Activated CD8-positive, alpha-beta T cell treated with anti-CD3 and anti-CD28 coated beads for 36 hours (primary cell): ENCODE data around the gene HPDL. TPM values are rescaled to one million over a fixed set of nuclear protein-coding genes. Genes with fewer than 3 reads are reported as not detected.

Experiments used
- ATAC-seq: fragments of 200-7000 bp; cut with Tn5 transposase; one replicate; pipeline ENCODE4 v1.10.0; 2021; ENCODE audit warnings: mild to moderate bottlenecking, moderate library complexity
- CTCF ChIA-PET: fragments of 350-600 bp; sonication (Branson Sonifier 250); formaldehyde crosslinking; loops from one replicate; lab custom pipeline; 2021; ENCODE audit warnings: antibody characterized with exemption; lab: Charles Lee
- POLR2A ChIA-PET: fragments of 350-600 bp; sonication (Branson Sonifier 250); formaldehyde crosslinking; loops from one replicate; lab custom pipeline; 2021; ENCODE audit warnings: antibody characterized with exemption; lab: Charles Lee
- DNase-seq: peaks from one replicate; pipeline ENCODE4 v3.0.0-alpha.2; 2020
- H3K27ac Mint-ChIP-seq: one replicate; pipeline ENCODE4 v1.8.0; 2021; ENCODE audit warnings: mild to moderate bottlenecking, mixed read lengths
- H3K27me3 Mint-ChIP-seq: one replicate; pipeline ENCODE4 v1.8.0; 2021; ENCODE audit warnings: mixed read lengths
- H3K36me3 Mint-ChIP-seq: one replicate; pipeline ENCODE4 v1.8.0; 2021; ENCODE audit warnings: low read depth, mixed read lengths
- H3K4me1 Mint-ChIP-seq: one replicate; pipeline ENCODE4 v1.8.0; 2021; ENCODE audit warnings: low read depth, mixed read lengths
- H3K4me3 Mint-ChIP-seq: one replicate; pipeline ENCODE4 v1.8.0; 2021; ENCODE audit warnings: mild to moderate bottlenecking, moderate library complexity, mixed read lengths
- H3K9me3 Mint-ChIP-seq: one replicate; pipeline ENCODE4 v1.8.0; 2021; ENCODE audit warnings: mixed read lengths
- intact Hi-C: fragments of 100-400 bp; cut with micrococcal nuclease; formaldehyde crosslinking; loops from one replicate; pipeline ENCODE4 v1.10.0; 2022
- total RNA-seq, 2 experiments: library from RNA; stranded (reverse); gene quantifications; one replicate each; pipeline ENCODE4 v1.2.3, GENCODE V29; 2021
- TF ChIP-seq, protein P1 (sequence below): fragments of 200-600 bp; IDR thresholded peaks from one replicate; pipeline ENCODE4 v1.8.0; 2022; ENCODE audit warnings: antibody characterized with exemption, mild to moderate bottlenecking

HPDL gene
- total RNA-seq, 2 experiments from 2014 or later: 37.5 to 39.8 TPM

- Mint-ChIP-seq H3K9me3 (no peaks in the 10 kb centered on the region), H3K27me3 (no peaks in the 10 kb centered on the region), H3K27ac (no peak overlapping the region), H3K36me3 (no peaks in the 10 kb centered on the region), H3K4me3 (no peak overlapping the region), H3K4me1 (no peaks in the 10 kb centered on the region)
- TF ChIP-seq, protein P1, sequence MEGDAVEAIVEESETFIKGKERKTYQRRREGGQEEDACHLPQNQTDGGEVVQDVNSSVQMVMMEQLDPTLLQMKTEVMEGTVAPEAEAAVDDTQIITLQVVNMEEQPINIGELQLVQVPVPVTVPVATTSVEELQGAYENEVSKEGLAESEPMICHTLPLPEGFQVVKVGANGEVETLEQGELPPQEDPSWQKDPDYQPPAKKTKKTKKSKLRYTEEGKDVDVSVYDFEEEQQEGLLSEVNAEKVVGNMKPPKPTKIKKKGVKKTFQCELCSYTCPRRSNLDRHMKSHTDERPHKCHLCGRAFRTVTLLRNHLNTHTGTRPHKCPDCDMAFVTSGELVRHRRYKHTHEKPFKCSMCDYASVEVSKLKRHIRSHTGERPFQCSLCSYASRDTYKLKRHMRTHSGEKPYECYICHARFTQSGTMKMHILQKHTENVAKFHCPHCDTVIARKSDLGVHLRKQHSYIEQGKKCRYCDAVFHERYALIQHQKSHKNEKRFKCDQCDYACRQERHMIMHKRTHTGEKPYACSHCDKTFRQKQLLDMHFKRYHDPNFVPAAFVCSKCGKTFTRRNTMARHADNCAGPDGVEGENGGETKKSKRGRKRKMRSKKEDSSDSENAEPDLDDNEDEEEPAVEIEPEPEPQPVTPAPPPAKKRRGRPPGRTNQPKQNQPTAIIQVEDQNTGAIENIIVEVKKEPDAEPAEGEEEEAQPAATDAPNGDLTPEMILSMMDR: no peak
- ATAC-seq (no peak), DNase-seq (no peak)
- intact Hi-C loops: no loop called here
- CTCF ChIA-PET: no interaction called here
- POLR2A ChIA-PET: interaction anchor here (1.2 kb wide), 1 partner anchor 591 kb away, joined by 3 read pairs; the partner anchor contains the start of gene RNU5D-1
These were observed 5.3 kb upstream of the HPDL start for GRCh38 chr1:45321444-45321843.

GRCh38 chr1:45322486-45323040 is 4.1 kb upstream of the HPDL start:
- ChIA-PET POLR2A (interaction anchor here (1.0 to 10.0 kb wide), 2 partner anchors 14 to 19 kb away, joined by 3 to 238 read pairs; partner anchors contain the start of genes MUTYH and TOE1), CTCF (no interaction called here)
- ATAC-seq: no peak
- peaks cover 3% of the 10 kb centered on the region for H3K36me3 Mint-ChIP-seq
- intact Hi-C loops: no loop called here
- H3K4me3 Mint-ChIP-seq: no peak overlapping the region
- H3K27me3 Mint-ChIP-seq: no peaks in the 10 kb centered on the region
- TF ChIP-seq, protein P1: no peak
- DNase-seq: no peak
- no peaks in the 10 kb centered on the region for H3K4me1 Mint-ChIP-seq
- H3K27ac Mint-ChIP-seq: no peak overlapping the region
- no peaks in the 10 kb centered on the region for H3K9me3 Mint-ChIP-seq

- H3K4me1 Mint-ChIP-seq: peaks cover 11% of the 10 kb centered on the region
- peak overlapping the region; percentile 87 for H3K27ac Mint-ChIP-seq
- no peaks in the 10 kb centered on the region for H3K9me3 Mint-ChIP-seq
- ATAC-seq (no peak), DNase-seq (no peak)
- ChIA-PET CTCF (interaction anchor here (1.4 to 3.3 kb wide), 7 partner anchors 11 to 315 kb away, joined by 3 to 13 read pairs (median 5); partner anchors contain the start of genes HECTD3, MUTYH, TOE1 and UROD), POLR2A (interaction anchor here (0.7 to 10.0 kb wide), 7 partner anchors 13 to 604 kb away, joined by 3 to 238 read pairs (median 3); partner anchors contain the start of genes MUTYH and TOE1)
- H3K36me3 Mint-ChIP-seq: peaks cover 29% of the 10 kb centered on the region
- TF ChIP-seq, protein P1: no peak
- H3K4me3 Mint-ChIP-seq: peak overlapping the region; percentile 88
- intact Hi-C loops: no loop called here
- no peaks in the 10 kb centered on the region for H3K27me3 Mint-ChIP-seq
These were observed 716 bp upstream of the HPDL start for GRCh38 chr1:45325851-45326506.

DNA sequence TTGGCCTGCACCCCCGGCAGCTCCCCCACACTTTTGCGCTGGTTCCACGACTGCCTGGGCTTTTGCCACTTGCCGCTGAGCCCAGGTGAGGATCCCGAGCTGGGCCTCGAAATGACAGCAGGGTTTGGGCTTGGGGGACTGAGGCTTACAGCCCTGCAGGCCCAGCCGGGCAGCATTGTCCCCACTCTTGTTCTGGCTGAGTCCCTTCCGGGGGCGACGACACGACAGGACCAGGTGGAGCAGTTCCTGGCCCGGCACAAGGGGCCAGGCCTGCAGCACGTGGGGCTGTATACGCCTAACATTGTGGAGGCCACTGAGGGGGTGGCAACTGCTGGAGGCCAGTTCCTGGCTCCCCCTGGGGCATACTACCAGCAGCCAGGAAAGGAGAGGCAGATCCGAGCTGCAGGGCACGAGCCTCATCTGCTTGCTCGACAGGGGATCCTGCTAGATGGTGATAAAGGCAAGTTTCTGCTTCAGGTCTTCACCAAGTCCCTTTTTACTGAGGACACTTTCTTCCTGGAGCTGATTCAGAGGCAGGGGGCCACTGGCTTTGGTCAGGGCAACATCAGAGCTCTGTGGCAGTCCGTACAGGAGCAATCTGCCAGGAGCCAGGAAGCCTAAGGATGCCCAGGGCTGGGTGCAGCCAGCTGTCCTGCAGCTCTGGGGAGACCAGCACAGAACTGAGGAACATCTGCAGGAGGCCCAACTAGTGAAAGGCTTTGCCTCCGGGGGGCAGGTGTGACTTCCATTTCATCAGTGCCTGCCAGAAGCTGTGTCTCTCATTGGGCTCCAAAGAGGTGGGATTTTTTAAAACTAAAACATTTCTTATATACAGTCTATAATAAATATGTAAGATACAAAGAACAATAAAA is 1.2 kb downstream of the HPDL start:
- Mint-ChIP-seq H3K27ac (peak overlapping the region; percentile 78), H3K27me3 (no peaks in the 10 kb centered on the region), H3K9me3 (no peaks in the 10 kb centered on the region), H3K4me1 (peaks cover 11% of the 10 kb centered on the region), H3K4me3 (peak overlapping the region; percentile 88), H3K36me3 (peaks cover 33% of the 10 kb centered on the region)
- ATAC-seq (peak; percentile 22), DNase-seq (peak; percentile 42)
- POLR2A ChIA-PET: interaction anchor here (0.6 to 10.0 kb wide), 13 partner anchors 13 to 597 kb away, joined by 3 to 238 read pairs (median 4); partner anchors contain the start of genes HECTD3, MUTYH, NASP and PRDX1
- TF ChIP-seq, protein P1: no peak
- intact Hi-C loops: no loop called here
- CTCF ChIA-PET: interaction anchor here (1.0 to 3.3 kb wide), 10 partner anchors 12 to 313 kb away, joined by 3 to 13 read pairs (median 5); partner anchors contain the start of genes MUTYH and TOE1
